A549 (cell line): Measurements from ENCODE around the gene MAD2L1BP.

Source experiments
- BHLHE40 ChIP-seq: IDR thresholded peaks from 2 replicates; pipeline ENCODE4 v1.6.1; 2012; ENCODE audit warnings: low read depth, low read length, inconsistent platforms
- JUN ChIP-seq, 2 experiments: fragments of >200 bp; sonication (Bioruptor Twin); formaldehyde crosslinking; IDR thresholded peaks; 2 replicates in 1 of 2; 3 replicates in 1 of 2; pipeline ENCODE4 v1.6.1; 2016 to 2017
- JUNB ChIP-seq: fragments of >200 bp; sonication (Bioruptor Twin); formaldehyde crosslinking; IDR thresholded peaks from 2 replicates; pipeline ENCODE4 v1.6.1; 2016
- MYC ChIP-seq: IDR thresholded peaks from 2 replicates; pipeline ENCODE4 v1.6.1; 2012; ENCODE audit warnings: mild to moderate bottlenecking, inconsistent platforms, low read length, improper control_type of control experiment, borderline replicate concordance
- POLR2A ChIP-seq: IDR thresholded peaks from 2 replicates; pipeline ENCODE4 v1.6.1; 2012; ENCODE audit warnings: mild to moderate bottlenecking, low read length
- POLR2AphosphoS2 ChIP-seq: conservative IDR thresholded peaks from 2 replicates; pipeline ENCODE4 v1.6.1; 2012; ENCODE audit warnings: low read length, improper control_type of control experiment, inconsistent platforms
- RFX5 ChIP-seq: fragments of 450-650 bp; IDR thresholded peaks from 2 replicates; pipeline ENCODE4 v1.7.1; 2014; ENCODE audit warnings: antibody characterized with exemption, mild to moderate bottlenecking, moderate library complexity
- SREBF2 ChIP-seq: fragments of 450-650 bp; IDR thresholded peaks from 2 replicates; pipeline ENCODE4 v1.6.1; 2014; ENCODE audit warnings: mild to moderate bottlenecking, moderate library complexity
- TF ChIP-seq, protein P1 (sequence below): fragments of 150-350 bp; IDR thresholded peaks from 2 replicates; pipeline ENCODE4 v1.6.1; 2014; ENCODE audit warnings: low read depth, mild to moderate bottlenecking, low read length
- TF ChIP-seq, protein P2 (sequence below): fragments of >200 bp; sonication (Bioruptor Twin); formaldehyde crosslinking; IDR thresholded peaks from 3 replicates; pipeline ENCODE4 v1.5.1; 2016
- TF ChIP-seq, protein P3 (sequence below): IDR thresholded peaks from 2 replicates; pipeline ENCODE4 v1.6.1; 2012
- TF ChIP-seq, protein P4 (sequence below): IDR thresholded peaks from 2 replicates; pipeline ENCODE4 v1.6.1; 2012
- TF ChIP-seq, protein P5 (sequence below): fragments of 200-600 bp; sonication (generic); IDR thresholded peaks from 2 replicates; pipeline ENCODE4 v1.6.1; 2016; ENCODE audit warnings: antibody characterized with exemption, mild to moderate bottlenecking, moderate library complexity

DNA sequence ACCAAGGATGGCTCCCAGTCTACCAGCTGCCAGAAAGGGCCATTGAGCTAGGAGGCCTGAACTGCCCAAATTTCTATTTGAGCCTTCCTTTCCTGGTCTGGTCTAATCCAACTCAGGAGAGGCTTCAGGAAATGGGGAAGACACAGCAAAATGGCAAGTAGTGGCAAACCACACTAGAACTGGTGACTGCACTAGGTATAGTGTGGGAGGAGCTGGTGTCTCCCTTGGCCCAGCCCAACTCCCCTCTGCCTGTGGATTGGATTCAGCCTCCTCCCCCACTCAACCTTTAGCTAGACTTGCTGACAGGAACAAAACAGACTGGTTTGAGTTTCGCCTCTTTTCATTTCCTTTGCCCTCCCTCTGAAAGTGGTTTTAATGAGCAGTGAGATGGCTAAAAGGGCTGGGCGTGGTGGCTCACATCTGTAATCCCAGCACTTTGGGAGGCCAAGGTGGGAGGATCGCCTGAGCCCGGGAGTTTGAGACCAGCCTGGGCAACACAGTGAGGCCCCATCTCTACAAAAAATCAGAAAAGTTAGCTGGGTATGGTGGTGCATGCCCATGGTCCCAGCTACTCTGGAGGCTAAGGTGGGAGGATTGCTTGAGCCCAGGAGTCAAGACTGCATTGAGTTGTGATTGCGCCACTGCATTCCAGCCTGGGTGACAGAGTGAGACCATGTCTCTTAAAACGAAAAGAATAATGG is 34.4 kb downstream of the MAD2L1BP start:
- TF ChIP-seq, protein P1, sequence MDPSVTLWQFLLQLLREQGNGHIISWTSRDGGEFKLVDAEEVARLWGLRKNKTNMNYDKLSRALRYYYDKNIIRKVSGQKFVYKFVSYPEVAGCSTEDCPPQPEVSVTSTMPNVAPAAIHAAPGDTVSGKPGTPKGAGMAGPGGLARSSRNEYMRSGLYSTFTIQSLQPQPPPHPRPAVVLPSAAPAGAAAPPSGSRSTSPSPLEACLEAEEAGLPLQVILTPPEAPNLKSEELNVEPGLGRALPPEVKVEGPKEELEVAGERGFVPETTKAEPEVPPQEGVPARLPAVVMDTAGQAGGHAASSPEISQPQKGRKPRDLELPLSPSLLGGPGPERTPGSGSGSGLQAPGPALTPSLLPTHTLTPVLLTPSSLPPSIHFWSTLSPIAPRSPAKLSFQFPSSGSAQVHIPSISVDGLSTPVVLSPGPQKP, result no peak
- TF ChIP-seq, protein P2, sequence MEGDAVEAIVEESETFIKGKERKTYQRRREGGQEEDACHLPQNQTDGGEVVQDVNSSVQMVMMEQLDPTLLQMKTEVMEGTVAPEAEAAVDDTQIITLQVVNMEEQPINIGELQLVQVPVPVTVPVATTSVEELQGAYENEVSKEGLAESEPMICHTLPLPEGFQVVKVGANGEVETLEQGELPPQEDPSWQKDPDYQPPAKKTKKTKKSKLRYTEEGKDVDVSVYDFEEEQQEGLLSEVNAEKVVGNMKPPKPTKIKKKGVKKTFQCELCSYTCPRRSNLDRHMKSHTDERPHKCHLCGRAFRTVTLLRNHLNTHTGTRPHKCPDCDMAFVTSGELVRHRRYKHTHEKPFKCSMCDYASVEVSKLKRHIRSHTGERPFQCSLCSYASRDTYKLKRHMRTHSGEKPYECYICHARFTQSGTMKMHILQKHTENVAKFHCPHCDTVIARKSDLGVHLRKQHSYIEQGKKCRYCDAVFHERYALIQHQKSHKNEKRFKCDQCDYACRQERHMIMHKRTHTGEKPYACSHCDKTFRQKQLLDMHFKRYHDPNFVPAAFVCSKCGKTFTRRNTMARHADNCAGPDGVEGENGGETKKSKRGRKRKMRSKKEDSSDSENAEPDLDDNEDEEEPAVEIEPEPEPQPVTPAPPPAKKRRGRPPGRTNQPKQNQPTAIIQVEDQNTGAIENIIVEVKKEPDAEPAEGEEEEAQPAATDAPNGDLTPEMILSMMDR, result no peak
- TF ChIP-seq RFX5, result no peak
- TF ChIP-seq, protein P3, sequence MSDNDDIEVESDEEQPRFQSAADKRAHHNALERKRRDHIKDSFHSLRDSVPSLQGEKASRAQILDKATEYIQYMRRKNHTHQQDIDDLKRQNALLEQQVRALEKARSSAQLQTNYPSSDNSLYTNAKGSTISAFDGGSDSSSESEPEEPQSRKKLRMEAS, result no peak
- TF ChIP-seq, protein P4, sequence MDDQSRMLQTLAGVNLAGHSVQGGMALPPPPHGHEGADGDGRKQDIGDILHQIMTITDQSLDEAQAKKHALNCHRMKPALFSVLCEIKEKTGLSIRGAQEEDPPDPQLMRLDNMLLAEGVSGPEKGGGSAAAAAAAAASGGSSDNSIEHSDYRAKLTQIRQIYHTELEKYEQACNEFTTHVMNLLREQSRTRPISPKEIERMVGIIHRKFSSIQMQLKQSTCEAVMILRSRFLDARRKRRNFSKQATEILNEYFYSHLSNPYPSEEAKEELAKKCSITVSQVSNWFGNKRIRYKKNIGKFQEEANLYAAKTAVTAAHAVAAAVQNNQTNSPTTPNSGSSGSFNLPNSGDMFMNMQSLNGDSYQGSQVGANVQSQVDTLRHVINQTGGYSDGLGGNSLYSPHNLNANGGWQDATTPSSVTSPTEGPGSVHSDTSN, result no peak
- TF ChIP-seq POLR2A, result no peak
- no peak for TF ChIP-seq JUN (IDR thresholded peaks at IDR 0.05)
- TF ChIP-seq MYC, result no peak
- TF ChIP-seq, protein P5, sequence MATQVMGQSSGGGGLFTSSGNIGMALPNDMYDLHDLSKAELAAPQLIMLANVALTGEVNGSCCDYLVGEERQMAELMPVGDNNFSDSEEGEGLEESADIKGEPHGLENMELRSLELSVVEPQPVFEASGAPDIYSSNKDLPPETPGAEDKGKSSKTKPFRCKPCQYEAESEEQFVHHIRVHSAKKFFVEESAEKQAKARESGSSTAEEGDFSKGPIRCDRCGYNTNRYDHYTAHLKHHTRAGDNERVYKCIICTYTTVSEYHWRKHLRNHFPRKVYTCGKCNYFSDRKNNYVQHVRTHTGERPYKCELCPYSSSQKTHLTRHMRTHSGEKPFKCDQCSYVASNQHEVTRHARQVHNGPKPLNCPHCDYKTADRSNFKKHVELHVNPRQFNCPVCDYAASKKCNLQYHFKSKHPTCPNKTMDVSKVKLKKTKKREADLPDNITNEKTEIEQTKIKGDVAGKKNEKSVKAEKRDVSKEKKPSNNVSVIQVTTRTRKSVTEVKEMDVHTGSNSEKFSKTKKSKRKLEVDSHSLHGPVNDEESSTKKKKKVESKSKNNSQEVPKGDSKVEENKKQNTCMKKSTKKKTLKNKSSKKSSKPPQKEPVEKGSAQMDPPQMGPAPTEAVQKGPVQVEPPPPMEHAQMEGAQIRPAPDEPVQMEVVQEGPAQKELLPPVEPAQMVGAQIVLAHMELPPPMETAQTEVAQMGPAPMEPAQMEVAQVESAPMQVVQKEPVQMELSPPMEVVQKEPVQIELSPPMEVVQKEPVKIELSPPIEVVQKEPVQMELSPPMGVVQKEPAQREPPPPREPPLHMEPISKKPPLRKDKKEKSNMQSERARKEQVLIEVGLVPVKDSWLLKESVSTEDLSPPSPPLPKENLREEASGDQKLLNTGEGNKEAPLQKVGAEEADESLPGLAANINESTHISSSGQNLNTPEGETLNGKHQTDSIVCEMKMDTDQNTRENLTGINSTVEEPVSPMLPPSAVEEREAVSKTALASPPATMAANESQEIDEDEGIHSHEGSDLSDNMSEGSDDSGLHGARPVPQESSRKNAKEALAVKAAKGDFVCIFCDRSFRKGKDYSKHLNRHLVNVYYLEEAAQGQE, result no peak
- no peak for TF ChIP-seq JUNB
- TF ChIP-seq BHLHE40, result no peak
- TF ChIP-seq SREBF2, result no peak
- TF ChIP-seq POLR2AphosphoS2, result no peak
